Spleen (tissue), 7 donors: ENCODE results near the gene ORC6.

Source experiments
- POLR2AphosphoS5 ChIP-seq, 3 donors: sonication (generic); formaldehyde crosslinking; IDR thresholded peaks; one replicate each; pipeline ENCODE4 v1.5.1; 2017; ENCODE audit warnings: antibody characterized with exemption in 3 of 3
- TF ChIP-seq, protein P1 (sequence below), 11 experiments: fragments of 200-600 bp in 7 of 11; fragments of 450-650 bp in 4 of 11; sonication (generic) in 4 of 11; IDR thresholded peaks in 8 of 11; conservative IDR thresholded peaks in 3 of 11; 1 replicate in 7 of 11; 2 replicates in 4 of 11; pipeline versions ENCODE4 v1.4.0 to v1.8.0; 2016 to 2021; ENCODE audit warnings: antibody characterized with exemption in 11 of 11, inconsistent platforms in 4 of 11, mild to moderate bottlenecking in 1 of 11
- donor health status: DM: no; HTN: no; CAD: no; lungs with moderate emphysema.
- donor health status: DM: no; HTN: no; CAD: no.
- donor health status: DM: no; HTN: no; CAD: no.

DNA sequence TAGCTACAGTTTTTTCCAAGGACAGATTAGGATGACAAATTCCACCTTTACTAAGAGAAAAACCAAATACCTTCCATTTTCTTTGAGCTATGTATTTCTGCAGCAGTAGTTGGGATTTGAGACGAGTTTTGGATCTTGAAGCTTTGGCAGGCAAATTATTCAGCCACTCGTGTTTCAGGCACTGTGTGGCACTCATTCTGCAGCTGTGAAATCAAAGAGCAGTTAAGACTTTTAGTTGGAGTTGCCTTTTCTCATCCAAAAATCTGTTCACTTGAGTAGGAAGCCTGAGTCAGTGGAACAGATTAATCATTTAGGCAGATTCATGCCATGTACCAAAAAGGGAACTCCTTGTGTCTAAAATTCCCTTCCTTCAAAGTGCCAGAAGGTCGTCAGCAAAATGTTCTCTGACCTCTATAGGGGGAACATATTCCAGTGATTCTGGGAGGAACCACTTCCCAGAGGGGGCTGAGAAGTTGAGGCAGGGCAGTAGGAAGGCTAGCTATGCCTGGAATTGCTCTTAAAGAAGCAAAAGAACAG is 20.1 kb downstream of the ORC6 start:
- TF ChIP-seq, protein P1, sequence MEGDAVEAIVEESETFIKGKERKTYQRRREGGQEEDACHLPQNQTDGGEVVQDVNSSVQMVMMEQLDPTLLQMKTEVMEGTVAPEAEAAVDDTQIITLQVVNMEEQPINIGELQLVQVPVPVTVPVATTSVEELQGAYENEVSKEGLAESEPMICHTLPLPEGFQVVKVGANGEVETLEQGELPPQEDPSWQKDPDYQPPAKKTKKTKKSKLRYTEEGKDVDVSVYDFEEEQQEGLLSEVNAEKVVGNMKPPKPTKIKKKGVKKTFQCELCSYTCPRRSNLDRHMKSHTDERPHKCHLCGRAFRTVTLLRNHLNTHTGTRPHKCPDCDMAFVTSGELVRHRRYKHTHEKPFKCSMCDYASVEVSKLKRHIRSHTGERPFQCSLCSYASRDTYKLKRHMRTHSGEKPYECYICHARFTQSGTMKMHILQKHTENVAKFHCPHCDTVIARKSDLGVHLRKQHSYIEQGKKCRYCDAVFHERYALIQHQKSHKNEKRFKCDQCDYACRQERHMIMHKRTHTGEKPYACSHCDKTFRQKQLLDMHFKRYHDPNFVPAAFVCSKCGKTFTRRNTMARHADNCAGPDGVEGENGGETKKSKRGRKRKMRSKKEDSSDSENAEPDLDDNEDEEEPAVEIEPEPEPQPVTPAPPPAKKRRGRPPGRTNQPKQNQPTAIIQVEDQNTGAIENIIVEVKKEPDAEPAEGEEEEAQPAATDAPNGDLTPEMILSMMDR (IDR thresholded peaks at IDR 0.05 in 8 of 11, conservative IDR thresholded peaks at IDR 0.05 in 3 of 11): no peak
- TF ChIP-seq POLR2AphosphoS5 (IDR thresholded peaks at IDR 0.05): no peak
